ENCODE results near the gene TFEB.

Gene TFEB

DNA sequence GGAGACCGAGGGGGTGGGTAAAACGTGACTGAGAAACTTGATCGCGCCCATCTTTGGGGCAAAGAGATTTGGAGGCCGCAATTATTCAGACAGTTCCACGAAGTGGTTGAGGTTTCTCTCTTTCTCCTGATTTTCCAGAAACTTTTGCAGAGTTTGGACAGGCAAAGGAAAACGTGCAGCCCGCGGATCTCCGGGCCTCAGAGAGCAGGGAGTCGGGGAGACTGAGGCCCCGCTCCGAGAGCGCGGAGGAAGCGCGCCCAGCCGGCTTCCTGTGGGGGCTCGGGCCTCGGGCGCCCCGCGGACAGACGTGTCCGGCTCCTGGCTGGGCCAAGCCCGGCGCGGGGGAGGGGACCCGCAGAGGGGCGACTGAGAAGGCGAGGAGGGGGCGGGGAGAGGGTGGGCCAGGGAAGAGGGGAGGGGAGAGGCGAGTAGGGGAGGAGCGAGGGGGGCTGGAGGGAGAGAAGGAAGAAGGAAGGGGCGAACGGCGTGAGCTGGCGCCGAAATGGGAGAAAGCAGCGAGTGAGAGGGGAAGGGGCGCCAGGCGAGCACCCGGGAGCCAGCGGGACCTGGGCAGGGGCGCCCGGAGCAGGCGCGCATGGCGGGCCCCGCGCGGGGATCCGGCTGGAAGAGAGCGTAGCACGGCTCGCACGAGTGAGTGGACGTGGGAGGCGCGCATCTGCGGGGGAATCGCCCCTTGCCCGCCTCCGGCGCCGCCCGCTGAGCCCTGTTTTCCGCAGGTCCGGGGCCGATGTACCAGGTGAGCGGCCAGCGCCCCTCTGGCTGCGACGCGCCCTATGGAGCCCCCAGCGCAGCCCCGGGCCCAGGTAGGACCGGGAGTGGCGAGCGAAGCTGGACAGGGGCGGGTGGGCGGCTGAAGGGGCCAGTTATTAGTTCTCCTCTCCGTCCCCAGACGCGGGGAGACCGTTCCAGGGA lies 97.1 kb downstream of the TFEB start, which contains the start of gene MDFI:
MDFI (plus strand) TSS at position 467 of the 933 bp plus-strand sequence; CDS start at position 749, 282 bp downstream.
- H3K18ac ChIP-seq (ENCODE audit: low read depth in 1 of 2, low read length in 2 of 2) = peak within 1 kb of the TSS; percentile 88 to 96
- peak within 1 kb of the TSS; percentile 68 for H3K27ac ChIP-seq (ENCODE audit: low read length, poor library complexity, severe bottlenecking)
- peak within 1 kb of the TSS; percentile 38 to 85 for H2BK12ac ChIP-seq (ENCODE audit: low read length in 2 of 2)
- no peak within 1 kb of the TSS for H2AFZ ChIP-seq (ENCODE audit: low read depth, low read length)
- H3K9me3 ChIP-seq (ENCODE audit: control insufficient read depth, low read length) = no peaks in the 10 kb centered on the region
- no peak within 1 kb of the TSS for H2BK5ac ChIP-seq (ENCODE audit: low read depth, low read length, poor library complexity, severe bottlenecking)
- H2BK120ac ChIP-seq (ENCODE audit: low read depth, low read length) = peak within 1 kb of the TSS; percentile 94
- peak within 1 kb of the TSS in 1 of 2 experiments; percentile 81 for H3K23ac ChIP-seq (ENCODE audit: low read length in 2 of 2)
- peak within 1 kb of the TSS; percentile 18 to 76 for H3K4me3 ChIP-seq (ENCODE audit: insufficient read depth in 1 of 2, low read depth in 1 of 2, low read length in 2 of 2)
- H3K14ac ChIP-seq (ENCODE audit: low read length in 2 of 2) = peak within 1 kb of the TSS in 1 of 2 experiments; percentile 86
- WGBS = under 1% methylated on average over 69 of the region's 86 CpGs
- H2AK5ac ChIP-seq (ENCODE audit: low read length, severe bottlenecking) = no peak within 1 kb of the TSS
- peaks cover 0 to 87% of the 10 kb centered on the region in 2 experiments for H3K27me3 ChIP-seq (ENCODE audit: control insufficient read depth in 1 of 2, insufficient read depth in 1 of 2, low read length in 2 of 2)
- H3K36me3 ChIP-seq (ENCODE audit: control insufficient read depth in 1 of 2, insufficient read depth in 2 of 2, low read depth in 1 of 2, low read length in 2 of 2) = peaks cover 0 to 16% of the 10 kb centered on the region in 2 experiments
- H3K4me1 ChIP-seq (ENCODE audit: control insufficient read depth, insufficient read depth, low read depth, low read length) = peaks cover 54% of the 10 kb centered on the region
- H3K4me2 ChIP-seq (ENCODE audit: low read length, poor library complexity, severe bottlenecking) = peak within 1 kb of the TSS; percentile 76
- H3K79me1 ChIP-seq (replicated peaks; ENCODE audit: low read length, poor library complexity, severe bottlenecking) = peaks cover 8% of the 10 kb centered on the region
- no peak within 1 kb of the TSS for H3K9ac ChIP-seq (ENCODE audit: low read length)
- peak within 1 kb of the TSS; percentile 93 for H4K91ac ChIP-seq (ENCODE audit: low read length)
- H3K4ac ChIP-seq (ENCODE audit: low read depth in 1 of 2, low read length in 2 of 2) = peak within 1 kb of the TSS; percentile 88 to 94
- peak within 1 kb of the TSS; percentile 79 for H4K8ac ChIP-seq (ENCODE audit: low read length)
- H2BK15ac ChIP-seq (ENCODE audit: low read depth, poor library complexity, severe bottlenecking) = peak within 1 kb of the TSS; percentile 96
- DNase-seq = peak; percentile 49

DNA sequence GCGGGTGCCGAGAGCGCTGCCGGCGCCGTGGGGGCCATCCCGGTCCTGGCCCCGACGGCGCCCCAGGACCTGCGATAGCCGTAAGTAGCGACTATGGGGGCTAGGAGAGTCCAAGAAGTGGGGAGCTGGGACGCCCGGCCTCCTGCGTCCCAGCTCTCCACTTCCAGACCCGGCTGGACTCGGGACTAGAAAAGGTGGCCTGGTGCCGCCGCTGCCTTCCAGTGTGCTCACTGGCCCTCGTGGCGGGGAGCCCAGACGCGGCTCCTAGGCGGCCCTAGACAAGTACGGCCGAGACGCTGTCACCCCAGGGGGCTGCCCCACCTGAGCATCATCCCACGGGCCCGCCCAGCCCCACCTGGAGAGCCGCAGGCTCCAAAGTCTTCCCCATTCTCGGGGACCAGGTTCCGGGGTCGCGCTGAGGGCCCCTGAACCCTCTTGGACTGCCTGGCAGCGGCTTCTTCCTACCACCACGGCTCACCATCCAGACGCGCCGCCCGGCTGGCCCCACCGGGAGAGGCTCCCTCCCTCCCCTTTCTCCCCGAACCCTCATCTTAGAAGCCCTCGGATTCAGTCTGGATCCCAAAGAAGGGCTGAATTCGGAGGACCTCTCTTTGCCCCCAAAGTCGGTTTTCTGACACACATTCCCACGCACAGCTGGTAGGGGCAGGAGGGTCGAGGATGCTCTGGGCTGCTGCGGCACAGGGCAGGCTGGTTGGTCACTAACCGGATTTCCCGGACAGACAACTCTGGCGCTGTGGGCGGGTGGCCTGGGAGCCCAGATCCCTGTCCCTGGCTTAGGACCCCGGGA lies 98.0 kb downstream of the TFEB start:
- 9% methylated on average over 50 of the region's 54 CpGs for WGBS
- no peak overlapping the region for H2BK5ac ChIP-seq (ENCODE audit: low read depth, low read length, poor library complexity, severe bottlenecking)
- H3K9me3 ChIP-seq (ENCODE audit: control insufficient read depth, low read length) = no peaks in the 10 kb centered on the region
- peak overlapping the region; percentile 62 to 80 for H3K4ac ChIP-seq (ENCODE audit: low read depth in 1 of 2, low read length in 2 of 2)
- H4K8ac ChIP-seq (ENCODE audit: low read length) = peak overlapping the region; percentile 79
- peaks cover 0 to 92% of the 10 kb centered on the region in 2 experiments for H3K27me3 ChIP-seq (ENCODE audit: control insufficient read depth in 1 of 2, insufficient read depth in 1 of 2, low read length in 2 of 2)
- H2AK5ac ChIP-seq (ENCODE audit: low read length, severe bottlenecking) = no peak overlapping the region
- peak overlapping the region; percentile 29 to 33 for H2BK12ac ChIP-seq (ENCODE audit: low read length in 2 of 2)
- H4K91ac ChIP-seq (ENCODE audit: low read length) = peak overlapping the region; percentile 57
- peaks cover 6% of the 10 kb centered on the region for H3K79me1 ChIP-seq (replicated peaks; ENCODE audit: low read length, poor library complexity, severe bottlenecking)
- peaks cover 0 to 11% of the 10 kb centered on the region in 2 experiments for H3K36me3 ChIP-seq (ENCODE audit: control insufficient read depth in 1 of 2, insufficient read depth in 2 of 2, low read depth in 1 of 2, low read length in 2 of 2)
- H2BK15ac ChIP-seq (ENCODE audit: low read depth, poor library complexity, severe bottlenecking) = peak overlapping the region; percentile 96
- H3K4me3 ChIP-seq (ENCODE audit: insufficient read depth in 1 of 2, low read depth in 1 of 2, low read length in 2 of 2) = peak overlapping the region; percentile 18 to 76
- H3K4me1 ChIP-seq (ENCODE audit: control insufficient read depth, insufficient read depth, low read depth, low read length) = peaks cover 46% of the 10 kb centered on the region
- H3K23ac ChIP-seq (ENCODE audit: low read length in 2 of 2) = peak overlapping the region in 1 of 2 experiments; percentile 27
- H2BK120ac ChIP-seq (ENCODE audit: low read depth, low read length) = peak overlapping the region; percentile 94
- H3K27ac ChIP-seq (ENCODE audit: low read length, poor library complexity, severe bottlenecking) = peak overlapping the region; percentile 61
- peak overlapping the region in 1 of 2 experiments; percentile 82 for H3K14ac ChIP-seq (ENCODE audit: low read length in 2 of 2)
- no peak overlapping the region for H3K9ac ChIP-seq (ENCODE audit: low read length)
- peak overlapping the region; percentile 76 for H3K4me2 ChIP-seq (ENCODE audit: low read length, poor library complexity, severe bottlenecking)
- H2AFZ ChIP-seq (ENCODE audit: low read depth, low read length) = no peak overlapping the region
- peak overlapping the region; percentile 14 to 96 for H3K18ac ChIP-seq (ENCODE audit: low read depth in 1 of 2, low read length in 2 of 2)
- peak; percentile 49 for DNase-seq

DNA sequence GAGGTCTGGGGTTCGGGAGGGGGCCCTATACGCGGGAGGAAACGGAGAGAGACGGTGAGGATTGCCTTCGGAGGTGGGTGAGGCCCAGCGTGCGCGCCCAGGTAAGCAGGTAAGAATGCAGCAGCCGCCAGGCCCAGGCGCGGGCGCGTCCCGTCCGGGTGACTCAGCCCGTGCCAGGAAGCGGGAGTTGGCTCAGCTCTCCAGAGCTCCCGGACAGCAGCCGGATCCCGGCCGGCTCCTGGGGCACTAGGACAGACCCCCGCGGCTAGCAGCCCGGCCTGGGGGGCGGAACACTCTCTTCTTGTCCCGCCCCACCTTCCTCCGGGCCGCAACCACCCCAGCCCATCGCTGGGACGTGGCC lies 98.6 kb downstream of the TFEB start:
- no peaks in the 10 kb centered on the region for H3K9me3 ChIP-seq (ENCODE audit: control insufficient read depth, low read length)
- H3K4ac ChIP-seq (ENCODE audit: low read depth in 1 of 2, low read length in 2 of 2) = peak overlapping the region; percentile 62 to 80
- no peak overlapping the region for H2AK5ac ChIP-seq (ENCODE audit: low read length, severe bottlenecking)
- peak; percentile 51 for DNase-seq
- H2AFZ ChIP-seq (ENCODE audit: low read depth, low read length) = no peak overlapping the region
- H3K4me1 ChIP-seq (ENCODE audit: control insufficient read depth, insufficient read depth, low read depth, low read length) = peaks cover 40% of the 10 kb centered on the region
- H4K8ac ChIP-seq (ENCODE audit: low read length) = peak overlapping the region; percentile 76
- H3K79me1 ChIP-seq (replicated peaks; ENCODE audit: low read length, poor library complexity, severe bottlenecking) = peaks cover 6% of the 10 kb centered on the region
- H3K4me3 ChIP-seq (ENCODE audit: insufficient read depth in 1 of 2, low read depth in 1 of 2, low read length in 2 of 2) = peak overlapping the region in 1 of 2 experiments; percentile 76
- peak overlapping the region in 1 of 2 experiments; percentile 27 for H3K23ac ChIP-seq (ENCODE audit: low read length in 2 of 2)
- peak overlapping the region; percentile 64 to 75 for H2BK12ac ChIP-seq (ENCODE audit: low read length in 2 of 2)
- peak overlapping the region; percentile 14 to 96 for H3K18ac ChIP-seq (ENCODE audit: low read depth in 1 of 2, low read length in 2 of 2)
- H2BK5ac ChIP-seq (ENCODE audit: low read depth, low read length, poor library complexity, severe bottlenecking) = no peak overlapping the region
- peaks cover 0 to 11% of the 10 kb centered on the region in 2 experiments for H3K36me3 ChIP-seq (ENCODE audit: control insufficient read depth in 1 of 2, insufficient read depth in 2 of 2, low read depth in 1 of 2, low read length in 2 of 2)
- peaks cover 0 to 92% of the 10 kb centered on the region in 2 experiments for H3K27me3 ChIP-seq (ENCODE audit: control insufficient read depth in 1 of 2, insufficient read depth in 1 of 2, low read length in 2 of 2)
- H2BK15ac ChIP-seq (ENCODE audit: low read depth, poor library complexity, severe bottlenecking) = peak overlapping the region; percentile 95
- peak overlapping the region; percentile 57 for H4K91ac ChIP-seq (ENCODE audit: low read length)
- H3K9ac ChIP-seq (ENCODE audit: low read length) = no peak overlapping the region
- peak overlapping the region; percentile 94 for H2BK120ac ChIP-seq (ENCODE audit: low read depth, low read length)
- peak overlapping the region; percentile 76 for H3K4me2 ChIP-seq (ENCODE audit: low read length, poor library complexity, severe bottlenecking)
- no peak overlapping the region for H3K27ac ChIP-seq (ENCODE audit: low read length, poor library complexity, severe bottlenecking)
- 4% methylated on average over 12 of the region's 31 CpGs for WGBS
- H3K14ac ChIP-seq (ENCODE audit: low read length in 2 of 2) = no peak overlapping the region

Measured in mesenchymal stem cell (in vitro differentiated cells and primary cell).